ENCODE data around the gene RBPJ. TPM values are rescaled to one million over a fixed set of nuclear protein-coding genes. Genes with fewer than 3 reads are reported as not detected.
A peak's percentile ranks its signal among the peaks of the same experiment; 100 is the strongest.

Gene RBPJ
- total RNA-seq, 2 experiments from 2014 or later: 171 to 180 TPM

GRCh38 chr4:26451597-26451996, 130.8 kb downstream of the RBPJ start:
- ATAC-seq: no peak
- POLR2A ChIA-PET: interaction anchor here (0.6 kb wide), 2 partner anchors 133 to 1091 kb away, joined by 4 read pairs; no protein-coding TSS in a partner anchor
- no peaks in the 10 kb centered on the region for H3K27me3 Mint-ChIP-seq

GRCh38 chr4:26452565-26453531, 132.0 kb downstream of the RBPJ start:
- no peak for ATAC-seq
- intact Hi-C loops (cut with DNase I, micrococcal nuclease): no loop called here
- H3K27me3 Mint-ChIP-seq: no peaks in the 10 kb centered on the region
- POLR2A ChIA-PET: no interaction called here
- no peak overlapping the region for H3K27ac Mint-ChIP-seq
- H3K9me3 Mint-ChIP-seq (ENCODE audit: low read depth): no peaks in the 10 kb centered on the region
- H3K4me3 Mint-ChIP-seq: no peak overlapping the region
- no peaks in the 10 kb centered on the region for H3K36me3 Mint-ChIP-seq (ENCODE audit: low read depth)
- H3K4me1 Mint-ChIP-seq: peaks cover 6% of the 10 kb centered on the region
- no peak for DNase-seq
- CTCF ChIA-PET: interaction anchor here (0.5 to 2.3 kb wide), 3 partner anchors 10 to 96 kb away, joined by 3 to 6 read pairs (median 3); no protein-coding TSS in a partner anchor

More at GRCh38 chr4:26451597-26451996, 130.8 kb downstream of the RBPJ start:
- no peak overlapping the region for H3K27ac Mint-ChIP-seq
- H3K4me3 Mint-ChIP-seq: no peak overlapping the region
- CTCF ChIA-PET: interaction anchor here (1.1 to 2.3 kb wide), 3 partner anchors 11 to 564 kb away, joined by 3 to 6 read pairs (median 3); no protein-coding TSS in a partner anchor
- H3K4me1 Mint-ChIP-seq: no peaks in the 10 kb centered on the region
- intact Hi-C loops (cut with DNase I, micrococcal nuclease): no loop called here
- DNase-seq: no peak
- no peaks in the 10 kb centered on the region for H3K36me3 Mint-ChIP-seq (ENCODE audit: low read depth)
- H3K9me3 Mint-ChIP-seq (ENCODE audit: low read depth): no peaks in the 10 kb centered on the region

GRCh38 chr4:26454961-26455360, 134.1 kb downstream of the RBPJ start:
- POLR2A ChIA-PET: no interaction called here

GRCh38 chr4:26455571-26455970, 134.8 kb downstream of the RBPJ start:
- no peaks in the 10 kb centered on the region for H3K36me3 Mint-ChIP-seq (ENCODE audit: low read depth)
- no peak overlapping the region for H3K27ac Mint-ChIP-seq
- intact Hi-C loops (cut with DNase I, micrococcal nuclease): no loop called here
- H3K9me3 Mint-ChIP-seq (ENCODE audit: low read depth): no peaks in the 10 kb centered on the region
- ATAC-seq (no peak), DNase-seq (no peak)
- no peak overlapping the region for H3K4me3 Mint-ChIP-seq
- ChIA-PET POLR2A (no interaction called here), CTCF (no interaction called here)
- H3K27me3 Mint-ChIP-seq: no peaks in the 10 kb centered on the region
- H3K4me1 Mint-ChIP-seq: peaks cover 19% of the 10 kb centered on the region

More at GRCh38 chr4:26454961-26455360, 134.1 kb downstream of the RBPJ start:
- no peak overlapping the region for H3K4me3 Mint-ChIP-seq
- no peak overlapping the region for H3K27ac Mint-ChIP-seq
- H3K9me3 Mint-ChIP-seq (ENCODE audit: low read depth): no peaks in the 10 kb centered on the region
- no peaks in the 10 kb centered on the region for H3K36me3 Mint-ChIP-seq (ENCODE audit: low read depth)
- intact Hi-C loops (cut with DNase I, micrococcal nuclease): no loop called here
- ATAC-seq (no peak), DNase-seq (no peak)
- CTCF ChIA-PET: no interaction called here
- peaks cover 19% of the 10 kb centered on the region for H3K4me1 Mint-ChIP-seq
- H3K27me3 Mint-ChIP-seq: no peaks in the 10 kb centered on the region

- Mint-ChIP-seq H3K4me3 (no peak overlapping the region), H3K27ac (no peak overlapping the region), H3K27me3 (no peaks in the 10 kb centered on the region), H3K9me3 (ENCODE audit: low read depth) (no peaks in the 10 kb centered on the region), H3K4me1 (peaks cover 19% of the 10 kb centered on the region), H3K36me3 (ENCODE audit: low read depth) (no peaks in the 10 kb centered on the region)
- ChIA-PET POLR2A (no interaction called here), CTCF (interaction anchor here (0.6 to 1.1 kb wide), 7 partner anchors 23 to 548 kb away, joined by 3 to 5 read pairs (median 3); no protein-coding TSS in a partner anchor)
- ATAC-seq: no peak
- no peak for DNase-seq
- intact Hi-C loops (cut with DNase I, micrococcal nuclease): no loop called here
Measured at GRCh38 chr4:26457412-26457811, 136.6 kb downstream of the RBPJ start.

- intact Hi-C loops (cut with DNase I, micrococcal nuclease): loop anchor here (2.0 kb wide), 2 partner anchors 263 to 399 kb away; no protein-coding TSS in a partner anchor
- Mint-ChIP-seq H3K4me1 (peaks cover 19% of the 10 kb centered on the region), H3K4me3 (no peak overlapping the region), H3K27me3 (no peaks in the 10 kb centered on the region), H3K9me3 (ENCODE audit: low read depth) (no peaks in the 10 kb centered on the region), H3K27ac (no peak overlapping the region), H3K36me3 (ENCODE audit: low read depth) (no peaks in the 10 kb centered on the region)
- ChIA-PET CTCF (interaction anchor here (0.6 to 1.1 kb wide), 10 partner anchors 21 to 825 kb away, joined by 3 to 11 read pairs (median 3); no protein-coding TSS in a partner anchor), POLR2A (no interaction called here)
- no peak for ATAC-seq
- DNase-seq: peak; percentile 13
Measured at GRCh38 chr4:26458157-26458561, 137.3 kb downstream of the RBPJ start.

- POLR2A ChIA-PET: no interaction called here
- ATAC-seq: peak; percentile 84
- intact Hi-C loops (cut with DNase I, micrococcal nuclease): loop anchor here (1.0 to 2.0 kb wide), 4 partner anchors 261 to 551 kb away; no protein-coding TSS in a partner anchor
- Mint-ChIP-seq H3K36me3 (ENCODE audit: low read depth) (no peaks in the 10 kb centered on the region), H3K9me3 (ENCODE audit: low read depth) (no peaks in the 10 kb centered on the region), H3K27ac (no peak overlapping the region), H3K4me1 (peaks cover 19% of the 10 kb centered on the region), H3K4me3 (peak overlapping the region; percentile 4), H3K27me3 (no peaks in the 10 kb centered on the region)
- CTCF ChIA-PET: interaction anchor here (0.6 to 1.0 kb wide), 9 partner anchors 43 to 551 kb away, joined by 3 to 11 read pairs (median 3); no protein-coding TSS in a partner anchor
- DNase-seq: no peak
Measured at GRCh38 chr4:26459054-26459755, 138.4 kb downstream of the RBPJ start.

GRCh38 chr4:26459756-26460530, 139.1 kb downstream of the RBPJ start:
- POLR2A ChIA-PET: no interaction called here
- CTCF ChIA-PET: interaction anchor here (0.7 to 1.4 kb wide), 7 partner anchors 23 to 550 kb away, joined by 3 to 4 read pairs (median 3); no protein-coding TSS in a partner anchor

GRCh38 chr4:26462874-26463273, 142.1 kb downstream of the RBPJ start:
- Mint-ChIP-seq H3K36me3 (ENCODE audit: low read depth) (no peaks in the 10 kb centered on the region), H3K4me1 (peaks cover 12% of the 10 kb centered on the region), H3K4me3 (no peak overlapping the region), H3K27ac (no peak overlapping the region), H3K9me3 (ENCODE audit: low read depth) (no peaks in the 10 kb centered on the region), H3K27me3 (peaks cover 2% of the 10 kb centered on the region)
- ChIA-PET CTCF (interaction anchor here (0.6 to 2.9 kb wide), 4 partner anchors 11 to 547 kb away, joined by 3 to 12 read pairs (median 5); no protein-coding TSS in a partner anchor), POLR2A (no interaction called here)
- no peak for DNase-seq
- no peak for ATAC-seq
- intact Hi-C loops (cut with DNase I, micrococcal nuclease): no loop called here

More at GRCh38 chr4:26459756-26460530, 139.1 kb downstream of the RBPJ start:
- Mint-ChIP-seq H3K4me3 (no peak overlapping the region), H3K4me1 (peaks cover 19% of the 10 kb centered on the region), H3K27ac (no peak overlapping the region), H3K27me3 (peaks cover under 1% of the 10 kb centered on the region), H3K9me3 (ENCODE audit: low read depth) (no peaks in the 10 kb centered on the region), H3K36me3 (ENCODE audit: low read depth) (no peaks in the 10 kb centered on the region)
- DNase-seq (no peak), ATAC-seq (no peak)
- intact Hi-C loops (cut with DNase I, micrococcal nuclease): loop anchor here (1.0 to 2.0 kb wide), 4 partner anchors 260 to 550 kb away; no protein-coding TSS in a partner anchor

GRCh38 chr4:26463386-26463785, 142.6 kb downstream of the RBPJ start:
- Mint-ChIP-seq H3K4me1 (peaks cover 7% of the 10 kb centered on the region), H3K4me3 (no peak overlapping the region), H3K27ac (no peak overlapping the region), H3K9me3 (ENCODE audit: low read depth) (no peaks in the 10 kb centered on the region), H3K36me3 (ENCODE audit: low read depth) (no peaks in the 10 kb centered on the region), H3K27me3 (peaks cover 2% of the 10 kb centered on the region)
- DNase-seq: no peak
- CTCF ChIA-PET: interaction anchor here (1.2 to 2.9 kb wide), 3 partner anchors 12 to 476 kb away, joined by 3 to 12 read pairs (median 6); no protein-coding TSS in a partner anchor
- intact Hi-C loops (cut with DNase I, micrococcal nuclease): no loop called here
- POLR2A ChIA-PET: no interaction called here
- no peak for ATAC-seq
